ENCODE data around the gene ZFTA. TPM values are rescaled to one million over a fixed set of nuclear protein-coding genes. Genes with fewer than 3 reads are reported as not detected.
A peak's percentile ranks its signal among the peaks of the same experiment; 100 is the strongest.
"Not testable (repeated sequence)": the region's sequence is repeated elsewhere in the genome, so short reads cannot be mapped to it uniquely, and the experiment has no call there.

ZFTA gene
- total RNA-seq, 1 experiment from 2014 or later: 18.6 TPM

DNA sequence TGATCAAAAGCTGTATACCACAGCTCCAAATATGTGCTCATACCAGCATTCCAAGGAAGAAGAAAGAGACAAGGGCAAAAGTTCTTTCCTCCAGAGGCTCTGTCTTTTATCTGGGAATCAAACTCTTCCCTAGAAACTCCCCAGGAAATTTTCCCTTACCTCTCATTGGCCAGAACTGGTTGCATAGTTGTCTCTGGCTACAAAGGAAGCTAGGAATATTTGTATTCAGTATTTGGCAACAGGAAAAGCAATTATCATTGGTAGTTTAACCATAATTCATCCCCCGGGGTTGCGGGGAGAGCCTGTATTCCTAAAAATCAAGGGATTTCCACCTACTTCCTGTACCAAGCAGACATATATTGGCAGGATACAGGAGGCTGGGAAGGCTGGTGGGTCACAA, 10.5 kb upstream of the ZFTA start:
- no peak for DNase-seq (ENCODE audit: low read depth)

DNA sequence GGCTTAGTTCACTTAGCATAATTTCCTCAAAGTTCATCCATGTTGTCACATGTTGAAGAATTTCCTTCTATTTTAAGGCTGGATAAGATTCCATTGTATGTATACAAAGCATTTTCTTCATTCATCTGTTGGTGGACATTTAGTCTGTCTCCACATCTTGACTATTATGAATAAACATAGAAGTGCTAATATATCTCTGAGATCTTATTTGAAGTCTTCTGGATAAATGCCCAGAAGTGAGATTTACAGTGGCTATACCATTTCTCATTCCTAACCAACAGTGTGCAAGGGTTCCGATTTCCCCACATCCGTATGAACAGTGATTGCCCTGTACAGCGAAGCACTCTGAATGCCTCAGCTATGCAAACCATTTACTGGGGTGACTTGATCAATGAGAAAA, 6.6 kb upstream of the ZFTA start:
- DNase-seq (ENCODE audit: low read depth): no peak

DNA sequence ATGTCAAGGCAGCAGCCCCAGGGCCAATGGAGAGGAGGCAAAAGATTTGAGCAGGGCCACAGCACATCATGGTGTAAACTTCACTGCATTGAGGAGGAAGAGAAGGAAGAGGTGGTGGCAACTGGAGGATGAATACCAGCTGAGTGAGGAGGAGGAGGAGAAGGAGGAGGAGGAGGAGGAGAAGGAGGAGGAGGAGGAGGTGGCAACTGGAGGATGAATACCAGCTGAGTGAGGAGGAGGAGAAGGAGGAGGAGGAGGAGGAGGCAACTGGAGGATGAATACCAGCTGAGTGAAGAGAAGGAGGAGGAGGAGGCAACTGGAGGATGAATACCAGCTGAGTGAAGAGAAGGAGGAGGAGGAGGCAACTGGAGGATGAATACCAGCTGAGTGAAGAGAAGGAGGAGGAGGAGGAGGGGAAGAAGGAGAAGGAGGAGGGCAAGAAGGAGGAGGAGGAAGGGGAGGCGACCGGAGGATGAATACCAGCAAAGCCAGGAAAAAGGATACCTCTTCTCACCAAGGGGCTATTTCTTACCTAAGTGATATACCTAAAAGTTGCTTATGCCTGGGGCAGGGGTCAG, 3.3 kb upstream of the ZFTA start:
- DNase-seq (ENCODE audit: low read depth): not testable (repeated sequence)

DNA sequence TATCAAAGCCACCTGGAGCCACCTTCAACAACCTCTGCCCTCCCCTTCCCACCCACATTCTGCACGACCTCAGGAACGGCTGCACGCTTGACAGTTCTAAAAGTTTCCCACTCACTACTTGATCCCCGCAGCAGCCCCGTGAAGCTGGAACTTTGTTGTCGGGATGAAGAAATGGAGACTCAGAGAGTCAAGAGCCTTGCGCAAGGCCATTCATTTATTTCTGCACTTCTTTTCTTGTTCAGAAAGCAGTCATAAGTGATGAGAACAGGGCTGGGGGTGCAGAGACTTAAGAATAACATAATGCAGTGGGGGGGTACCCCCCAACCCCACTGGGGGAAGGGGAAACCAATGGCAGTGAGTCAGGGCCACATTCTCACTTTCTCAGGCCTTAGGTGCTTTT, 2.2 kb upstream of the ZFTA start:
- no peak for DNase-seq (ENCODE audit: low read depth)

DNA sequence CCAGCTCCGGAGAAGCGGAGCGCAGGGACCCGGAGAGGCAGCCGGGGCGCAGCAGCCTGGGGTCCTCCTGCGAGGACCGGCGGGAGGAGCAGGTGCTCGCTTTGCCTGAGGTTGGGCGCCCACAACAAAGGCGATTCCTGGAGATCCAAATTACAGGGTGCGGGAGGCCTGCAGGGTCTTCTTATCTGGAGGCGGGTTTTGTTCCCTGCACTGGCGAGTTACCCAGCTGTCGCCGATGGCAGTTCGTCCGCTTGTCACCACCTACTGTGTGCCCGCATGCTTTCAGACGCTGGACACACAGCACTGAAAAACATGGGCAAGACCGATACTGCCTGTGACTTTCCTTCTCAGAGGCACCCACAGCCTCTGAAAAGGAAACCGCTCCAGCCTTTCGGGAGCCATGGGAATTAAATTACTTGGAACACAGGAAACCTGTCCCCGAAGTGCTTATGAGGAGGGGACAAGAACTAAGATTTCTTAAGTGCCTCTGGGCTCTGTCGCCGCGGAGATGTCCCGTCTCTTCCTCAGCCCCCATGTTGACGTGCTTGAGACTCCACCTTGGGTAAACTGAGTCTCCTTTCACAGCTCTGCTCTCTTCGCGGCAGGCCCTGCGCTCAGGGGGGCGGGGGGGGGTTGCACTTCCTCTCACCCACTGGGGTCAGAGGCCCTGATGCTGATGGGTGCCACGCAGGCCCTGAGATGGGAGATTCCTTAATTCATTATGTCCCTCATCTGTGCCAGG, 1.3 kb upstream of the ZFTA start:
- DNase-seq (ENCODE audit: low read depth): no peak

DNA sequence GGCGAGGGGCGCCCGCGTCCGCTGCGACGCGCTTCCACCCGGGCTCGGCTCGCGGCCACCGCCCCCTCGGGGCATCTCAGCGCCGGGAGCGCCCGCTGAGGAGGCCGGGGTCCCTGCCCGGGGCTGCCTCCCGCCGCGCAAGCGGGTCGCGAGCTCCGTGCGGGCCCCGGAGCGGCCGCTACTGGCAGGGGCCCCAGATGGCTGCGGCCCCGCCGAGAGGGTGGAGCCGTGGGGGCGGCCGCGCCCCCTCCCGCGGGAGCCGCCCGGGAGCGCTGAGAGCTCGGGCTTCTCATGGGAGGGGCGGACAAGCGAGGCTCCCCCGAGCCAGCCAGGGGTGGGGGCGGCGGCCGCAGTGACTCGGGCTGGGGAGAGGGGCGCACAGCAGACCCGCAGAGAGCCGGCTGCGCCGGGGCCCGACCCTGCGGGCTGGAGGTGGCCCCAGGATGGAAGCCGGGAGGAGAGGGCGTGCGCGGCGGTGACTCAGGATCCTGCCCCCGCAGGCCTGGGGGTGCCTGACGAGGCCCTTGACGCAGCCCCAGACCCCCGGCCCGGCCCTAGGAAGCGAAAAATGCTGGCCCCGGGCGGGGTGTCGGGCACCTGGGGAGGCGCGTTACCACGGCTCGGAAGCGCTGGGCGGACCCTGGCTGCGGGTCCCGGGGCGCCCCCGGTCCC, 603 bp upstream of the ZFTA start:
- no peak for DNase-seq (ENCODE audit: low read depth)

DNA sequence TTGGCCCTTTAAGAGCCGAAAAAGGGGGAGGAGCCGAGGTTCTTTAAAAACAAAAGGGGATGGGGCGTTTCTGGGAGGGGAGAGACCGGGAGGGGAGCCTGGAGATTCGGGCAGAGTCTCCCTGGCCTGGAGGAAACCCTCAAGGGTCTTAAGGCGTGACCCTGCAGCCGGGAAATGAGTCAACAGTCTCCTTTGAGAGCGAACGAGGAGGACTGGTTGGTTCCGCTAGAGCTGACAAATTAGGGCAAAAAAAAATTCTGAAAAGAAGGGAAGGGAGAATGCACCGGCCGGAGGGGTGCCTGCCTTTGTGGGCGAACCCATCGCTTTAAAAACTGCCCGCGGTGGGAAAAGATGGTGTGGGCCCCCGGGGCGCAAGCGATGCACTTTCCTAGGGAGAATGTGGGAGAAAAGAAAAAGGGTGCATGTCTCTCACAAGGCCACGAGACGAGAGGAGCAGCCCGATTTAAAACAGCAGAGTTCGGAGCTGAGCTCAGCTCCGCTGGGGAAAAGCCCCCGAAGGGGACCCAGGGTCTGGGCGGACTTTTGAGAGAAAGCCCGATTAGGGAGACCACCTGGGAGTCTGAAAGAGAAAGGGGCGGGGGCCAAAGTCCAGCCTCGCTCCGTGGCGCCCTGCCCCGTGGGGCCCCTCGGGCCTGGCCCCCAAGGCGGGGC, 874 bp downstream of the ZFTA start:
- DNase-seq (ENCODE audit: low read depth): peak; percentile 76

DNA sequence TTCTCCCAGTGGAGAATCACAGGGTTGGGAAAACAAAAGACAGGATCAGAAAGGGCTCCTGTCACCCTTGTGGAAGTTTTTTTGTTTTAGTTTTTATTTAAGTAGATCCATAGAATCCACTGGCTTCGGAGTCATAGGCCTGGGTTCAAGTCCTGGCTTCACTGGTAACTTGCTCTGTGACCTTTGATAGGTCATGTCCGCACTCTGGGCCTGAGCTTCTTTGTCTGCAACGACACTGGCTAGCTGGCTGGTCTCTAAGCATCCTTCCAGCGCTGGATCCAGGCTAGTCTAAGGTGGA, 1.4 kb downstream of the ZFTA start:
- DNase-seq (ENCODE audit: low read depth): no peak

DNA sequence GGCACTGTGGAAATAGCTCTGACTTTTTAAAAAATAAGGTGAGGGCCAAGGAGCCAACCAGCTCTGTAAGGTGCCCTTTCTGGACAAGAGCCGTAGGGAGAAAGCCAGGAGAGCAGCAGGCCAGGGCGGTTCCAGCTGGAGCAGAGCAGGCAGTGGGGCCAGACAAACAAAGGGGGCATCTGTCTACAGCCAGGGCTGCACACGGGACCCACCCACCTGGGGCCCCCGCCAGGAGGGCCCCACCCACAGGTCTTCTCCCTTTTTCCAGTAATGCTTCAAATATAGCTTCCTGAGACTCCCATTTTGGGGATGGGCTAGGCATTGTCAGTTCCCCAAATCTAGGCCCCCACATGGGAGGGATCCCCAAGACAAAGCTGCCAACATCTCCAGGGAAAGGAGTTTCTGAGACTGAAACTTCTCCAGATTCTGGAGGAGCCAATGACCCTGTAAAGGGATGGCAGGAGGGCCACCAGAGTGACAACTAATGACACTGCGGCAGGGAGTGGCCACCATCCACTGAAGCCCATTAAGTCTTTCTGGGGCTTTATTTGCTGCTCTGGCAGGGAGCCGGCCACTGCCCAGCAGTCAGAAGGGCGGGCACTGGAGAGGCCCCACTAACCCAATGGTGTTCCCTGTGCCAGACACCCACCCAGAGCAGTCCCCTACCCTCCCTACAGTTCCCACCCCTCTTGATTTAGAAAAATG, 1.9 kb downstream of the ZFTA start:
- no peak for DNase-seq (ENCODE audit: low read depth)

DNA sequence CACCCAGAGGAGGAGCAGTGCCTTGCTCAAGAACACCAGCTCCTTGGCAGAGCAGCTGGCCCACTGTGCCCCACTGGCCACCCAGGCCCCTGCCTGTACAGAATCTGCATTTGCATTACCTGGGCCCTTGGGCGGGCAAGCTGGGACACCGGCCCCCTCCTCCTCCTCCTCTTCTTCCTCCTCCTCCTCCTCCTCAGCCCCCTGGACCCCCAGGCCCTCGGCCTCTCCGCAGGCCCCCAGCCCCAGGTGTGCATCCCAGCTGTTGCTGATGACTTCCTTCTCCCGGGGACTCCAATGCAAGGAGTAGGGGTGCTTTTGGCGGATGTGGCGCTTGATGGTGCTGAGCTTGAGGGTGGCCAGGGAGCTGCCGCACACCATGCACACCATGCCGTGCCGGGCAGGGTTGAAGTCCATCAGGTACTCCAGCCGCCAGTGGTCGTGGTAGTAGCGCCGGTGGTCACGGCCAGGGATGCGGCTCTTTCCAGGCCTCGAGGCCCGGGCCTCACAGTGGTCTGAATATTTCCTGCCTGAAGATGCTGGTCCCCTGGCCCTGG, 2.8 kb downstream of the ZFTA start:
- DNase-seq (ENCODE audit: low read depth): no peak

DNA sequence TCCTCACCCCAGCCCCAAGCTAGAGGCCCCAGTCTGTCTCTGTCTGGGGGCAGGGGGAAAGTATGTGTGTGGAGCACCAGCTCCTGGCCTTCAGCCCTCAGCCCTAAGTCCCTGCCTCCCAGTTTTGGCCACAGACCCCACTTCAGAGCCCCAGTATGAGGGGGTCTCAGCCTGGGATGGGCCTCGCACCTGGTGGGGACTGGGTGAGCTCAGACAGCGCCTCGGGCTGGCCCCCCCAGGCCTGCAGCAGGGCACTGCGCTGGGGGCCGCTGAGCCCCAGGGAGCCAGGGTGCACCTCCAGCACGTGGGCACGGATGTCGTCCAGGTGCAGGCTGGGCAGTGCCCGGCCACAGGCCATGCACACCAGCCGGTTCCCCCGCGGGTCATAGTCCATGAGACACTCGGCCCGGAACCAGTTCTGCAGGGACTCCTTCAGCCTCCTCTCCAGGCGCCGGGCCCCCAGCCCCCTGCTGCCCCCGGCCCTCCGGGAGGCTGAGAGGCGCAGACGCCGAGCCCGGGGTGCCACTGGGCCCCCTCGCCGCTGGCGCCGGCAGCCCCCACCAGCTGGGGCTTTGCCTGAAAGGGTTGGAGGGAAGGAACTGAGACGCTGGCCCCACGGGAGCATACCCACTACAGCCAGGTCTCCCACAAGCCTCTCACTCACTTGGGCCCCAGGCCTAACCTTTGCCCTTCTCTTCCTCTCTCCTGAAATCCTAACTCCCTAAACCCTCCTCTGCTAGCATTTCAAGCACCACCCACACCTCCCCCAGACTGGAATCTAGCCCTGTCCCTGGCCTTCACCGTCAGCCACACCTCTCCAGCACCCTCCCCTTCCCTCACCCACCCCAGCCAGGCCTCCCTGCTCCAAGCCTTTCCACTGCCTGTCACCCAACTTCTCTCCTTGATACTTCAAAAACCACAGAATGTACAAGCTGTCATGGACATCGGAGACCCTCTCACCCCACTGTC, 3.6 kb downstream of the ZFTA start:
- no peak for DNase-seq (ENCODE audit: low read depth)

DNA sequence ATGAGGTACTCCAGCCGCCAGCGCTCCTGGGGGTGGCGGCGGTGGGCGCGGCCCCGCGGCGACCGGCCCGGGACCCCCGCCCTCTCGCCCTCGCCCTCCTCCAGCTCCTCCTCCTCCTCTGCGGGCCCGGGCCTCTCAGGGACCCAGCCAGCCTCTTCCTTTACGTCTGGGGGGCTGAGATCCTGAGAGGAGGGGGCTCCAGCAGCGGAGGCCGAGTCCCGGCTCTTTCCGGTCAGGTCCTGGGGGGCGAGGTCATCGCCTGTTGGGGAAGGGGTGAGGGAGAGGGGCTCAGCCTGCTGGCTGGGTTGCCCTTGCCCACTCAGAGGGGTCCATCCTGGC, 4.3 kb downstream of the ZFTA start:
- no peak for DNase-seq (ENCODE audit: low read depth)

DNA sequence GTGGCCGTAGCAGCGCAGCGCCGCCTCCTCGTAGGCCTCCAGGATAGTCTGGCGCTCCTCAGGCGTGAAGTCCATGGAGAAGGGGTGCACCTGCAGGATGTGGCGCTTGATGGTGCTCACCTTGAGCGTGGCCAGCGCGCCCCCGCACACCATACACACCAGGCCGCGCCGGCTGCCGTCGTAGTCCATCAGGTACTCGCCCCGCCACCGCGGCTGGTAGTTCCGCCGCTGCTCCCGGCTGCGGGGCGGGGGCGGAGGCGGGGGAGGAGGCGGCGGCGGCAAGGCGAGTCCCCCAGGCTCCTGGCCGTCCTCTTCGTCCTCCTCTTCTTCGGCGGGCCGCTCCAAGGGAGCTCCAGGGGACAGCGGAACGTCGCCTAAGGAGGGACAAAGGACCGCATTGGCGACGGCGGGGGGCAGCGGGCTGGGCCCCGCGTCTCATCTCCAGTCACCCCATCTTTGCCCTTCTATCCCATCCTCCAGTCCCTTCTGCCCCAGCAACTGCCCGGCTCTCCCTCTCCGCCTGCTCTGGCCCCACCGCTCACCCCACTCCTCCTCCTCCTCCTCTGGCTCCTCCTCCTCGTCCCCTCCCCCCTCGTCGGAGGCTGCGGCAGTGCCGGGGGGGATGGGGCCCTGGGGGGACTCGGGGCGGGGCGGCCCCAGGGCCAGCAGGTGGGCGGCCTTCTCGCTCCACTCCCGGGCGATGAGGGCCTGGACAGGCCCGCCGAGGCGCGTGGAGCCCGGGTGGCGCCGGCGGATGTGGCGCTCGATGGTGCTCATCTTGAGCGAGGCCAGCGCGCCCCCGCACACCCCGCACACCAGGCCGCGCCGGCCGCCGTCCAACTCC, 4.9 kb downstream of the ZFTA start:
- DNase-seq (ENCODE audit: low read depth): no peak

DNA sequence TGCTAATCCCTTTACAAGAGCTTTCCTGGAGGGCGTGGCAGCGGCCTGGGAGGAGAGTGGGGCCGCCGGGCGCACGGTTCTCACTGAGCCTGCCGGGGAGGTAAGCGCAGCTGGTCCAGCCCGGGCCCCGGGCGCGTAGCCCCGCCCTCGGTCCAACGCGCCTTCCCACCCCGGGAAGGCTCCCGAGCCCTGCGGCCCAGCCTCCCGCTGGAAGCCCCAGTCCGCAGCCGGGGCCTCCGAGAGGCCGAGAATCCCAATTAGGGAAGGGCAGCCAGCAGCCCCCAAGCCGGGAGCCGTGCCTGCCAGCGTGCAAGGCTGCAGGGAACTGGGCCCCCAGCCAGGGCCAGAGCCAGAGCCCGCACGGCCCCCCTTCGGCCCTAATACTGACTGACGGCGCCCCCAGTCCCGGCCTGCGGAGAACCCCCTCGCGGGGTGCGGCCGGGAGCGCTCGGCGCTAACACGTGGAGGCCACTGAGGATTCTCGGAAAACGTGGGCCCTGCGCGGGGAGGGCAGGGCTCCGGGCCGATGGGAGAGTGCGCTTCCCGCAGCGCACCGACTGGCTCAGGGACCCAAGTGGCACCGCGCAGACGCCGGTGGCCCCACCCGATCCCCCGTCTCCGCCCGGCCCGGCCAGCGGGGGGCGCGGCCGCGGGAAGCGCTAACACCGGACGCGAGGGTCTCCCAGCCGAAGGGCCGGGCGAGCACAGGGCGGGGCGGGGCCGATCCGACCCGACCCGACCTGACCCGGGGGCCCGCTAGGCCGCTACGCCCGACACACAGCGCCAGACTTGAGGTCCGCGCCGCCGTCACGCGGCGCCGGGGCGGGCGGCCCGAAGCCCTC, 5.7 kb downstream of the ZFTA start:
- DNase-seq (ENCODE audit: low read depth): no peak

DNA sequence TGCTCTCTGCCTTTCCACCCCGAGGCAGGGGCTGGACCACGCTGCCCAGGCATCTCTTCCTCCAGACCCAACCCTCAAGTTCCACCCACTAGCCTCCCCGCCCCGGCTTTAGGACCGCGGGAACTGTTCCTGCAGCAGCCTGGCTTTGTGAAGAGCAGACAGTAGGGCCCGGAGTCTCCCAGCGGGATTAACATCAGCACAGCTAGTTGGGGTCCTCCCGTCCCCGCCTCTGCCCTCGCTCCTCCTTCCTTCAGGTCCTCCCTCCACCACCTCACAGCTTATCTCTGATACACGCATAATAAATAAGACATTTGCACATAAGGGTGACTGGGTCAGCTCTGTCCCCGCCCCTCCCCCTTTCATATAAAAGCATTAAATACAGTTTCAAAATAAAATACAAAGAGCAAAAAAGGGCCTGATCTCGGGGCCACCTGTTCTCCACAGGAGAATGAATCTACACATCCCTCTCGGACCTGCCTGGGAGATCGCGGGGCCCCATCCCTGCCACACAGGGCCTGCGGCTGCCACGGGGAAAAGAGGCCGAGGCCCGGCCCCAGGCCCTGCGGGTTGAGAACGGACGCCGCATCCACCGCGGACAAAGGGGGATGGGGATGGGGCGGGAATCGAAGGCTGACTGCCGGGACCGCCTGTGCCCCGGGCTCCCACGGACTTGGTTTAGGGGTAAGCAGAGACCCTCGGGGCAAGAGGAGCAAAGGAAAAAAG, 6.5 kb downstream of the ZFTA start:
- no peak for DNase-seq (ENCODE audit: low read depth)

DNA sequence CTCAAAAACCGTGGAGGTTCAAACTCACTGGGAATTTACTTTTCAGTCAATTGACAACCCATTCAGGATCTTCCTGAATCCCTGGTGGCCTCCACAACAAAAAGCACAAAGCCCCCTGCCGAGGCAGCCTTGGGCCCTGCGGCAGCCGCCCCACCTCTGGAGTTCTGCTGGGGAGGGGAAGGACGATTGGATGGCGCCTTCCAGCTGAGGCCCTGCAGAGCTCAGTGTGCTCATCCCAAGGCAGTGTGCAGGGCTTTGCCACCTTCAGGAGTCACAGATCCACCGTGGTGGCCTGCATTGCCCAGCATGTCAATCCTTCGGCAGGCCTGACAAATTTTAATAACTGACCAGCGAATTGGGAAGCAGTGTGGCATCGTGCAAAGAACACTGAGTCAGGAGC, 7.4 kb downstream of the ZFTA start:
- DNase-seq (ENCODE audit: low read depth): no peak

DNA sequence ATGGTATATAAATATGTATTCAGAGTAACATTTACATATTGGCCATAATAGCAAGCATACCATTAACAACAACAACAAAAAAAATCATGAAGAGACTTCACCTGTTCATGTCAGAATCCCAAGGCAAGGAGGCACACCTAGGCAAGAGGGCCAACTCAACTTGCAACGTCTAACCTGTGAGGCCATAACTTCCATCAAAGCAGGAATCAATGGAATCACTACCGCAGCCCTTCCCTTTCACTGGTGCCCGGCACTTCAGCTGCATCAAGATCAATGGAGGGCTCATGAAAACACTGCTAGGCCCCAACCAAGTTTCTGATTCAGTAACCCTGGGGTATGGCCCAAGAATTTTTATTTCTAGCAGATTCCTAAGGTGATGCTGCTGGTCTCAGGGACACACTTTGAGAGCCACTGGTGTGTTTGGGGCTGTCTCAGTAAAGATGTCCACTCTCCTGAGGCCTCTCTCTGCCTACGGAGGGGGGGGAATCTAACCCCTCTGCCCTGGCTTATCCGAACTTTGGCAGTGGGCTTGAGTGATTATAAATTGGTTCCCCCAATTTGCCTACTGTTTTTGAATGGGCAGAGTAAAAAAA, 8.0 kb downstream of the ZFTA start:
- DNase-seq (ENCODE audit: low read depth): no peak

All from HT1080 (cell line).